Common myeloid progenitor, CD34-positive (primary cell): Measurements from ENCODE around the gene UGT2B15.
"Not testable (repeated sequence)": the region's sequence is repeated elsewhere in the genome, so short reads cannot be mapped to it uniquely, and the experiment has no call there.

Experiments used
- CTCF ChIA-PET: fragments of 350-600 bp; sonication (Branson Sonifier 250); formaldehyde crosslinking; loops from one replicate; lab custom pipeline; 2021; ENCODE audit warnings: antibody characterized with exemption; lab: Charles Lee
- POLR2A ChIA-PET: fragments of 350-600 bp; sonication (Branson Sonifier 250); formaldehyde crosslinking; loops from one replicate; lab custom pipeline; 2021; ENCODE audit warnings: antibody characterized with exemption; lab: Charles Lee
- DNase-seq, 3 donors: peaks; one replicate each; pipeline versions ENCODE4 v3.0.0 to v3.0.0-alpha.2; 2013
- H3K27ac ChIP-seq, 2 experiments: 1 replicate in 1 of 2; 2 replicates in 1 of 2; pipeline ENCODE4 v1.7.0; 2013; ENCODE audit warnings: inconsistent platforms in 2 of 2, low read length in 2 of 2, mild to moderate bottlenecking in 2 of 2, low read depth in 1 of 2, moderate library complexity in 1 of 2; ENCODE audit not compliant: severe bottlenecking in 2 of 2, insufficient read depth in 1 of 2, poor library complexity in 1 of 2
- H3K27me3 ChIP-seq, 5 experiments: replicated peaks in 2 of 5; 1 replicate in 3 of 5; 2 replicates in 2 of 5; pipeline versions ENCODE4 v1.6.1 to v1.7.0; 2013; ENCODE audit warnings: low read length in 4 of 5, mild to moderate bottlenecking in 2 of 5, moderate library complexity in 2 of 5, inconsistent platforms in 1 of 5; ENCODE audit not compliant: insufficient read depth in 5 of 5, control insufficient read depth in 4 of 5
- H3K36me3 ChIP-seq, 4 experiments: 1 replicate in 2 of 4; 2 replicates in 2 of 4; pipeline versions ENCODE4 v1.6.1 to v1.7.0; 2013; ENCODE audit warnings: low read length in 3 of 4, control low read depth in 1 of 4, mild to moderate bottlenecking in 1 of 4; ENCODE audit not compliant: control insufficient read depth in 4 of 4, insufficient read depth in 4 of 4
- H3K4me1 ChIP-seq, 4 experiments: 1 replicate in 3 of 4; 2 replicates in 1 of 4; pipeline versions ENCODE4 v1.6.1 to v1.7.1; 2013; ENCODE audit warnings: low read length in 3 of 4, mild to moderate bottlenecking in 3 of 4, control low read depth in 1 of 4, inconsistent platforms in 1 of 4, moderate library complexity in 1 of 4; ENCODE audit not compliant: control insufficient read depth in 4 of 4, insufficient read depth in 4 of 4; ENCODE audit errors: control extremely low read depth in 1 of 4
- H3K4me3 ChIP-seq, 7 experiments: 1 replicate in 4 of 7; 2 replicates in 3 of 7; pipeline versions ENCODE4 v1.5.1 to v1.7.0; 2013; ENCODE audit warnings: mild to moderate bottlenecking in 7 of 7, low read length in 6 of 7, moderate library complexity in 6 of 7, inconsistent platforms in 2 of 7, low read depth in 2 of 7, control low read depth in 1 of 7; ENCODE audit not compliant: insufficient read depth in 4 of 7, control insufficient read depth in 1 of 7; ENCODE audit errors: extremely low read depth in 1 of 7
- H3K9me3 ChIP-seq, 5 experiments: 1 replicate in 4 of 5; 2 replicates in 1 of 5; pipeline versions ENCODE4 v1.6.1 to v1.7.1; 2013; ENCODE audit warnings: low read length in 4 of 5, mild to moderate bottlenecking in 2 of 5, inconsistent platforms in 1 of 5, low read depth in 1 of 5, moderate library complexity in 1 of 5; ENCODE audit not compliant: control insufficient read depth in 4 of 5, insufficient read depth in 2 of 5; ENCODE audit errors: control extremely low read depth in 1 of 5
- WGBS: methylation state at CpG from one replicate; pipeline ENCODE4 v1.1.5; 2013; ENCODE audit not compliant: insufficient coverage; 5-methylcytosine and 5-hydroxymethylcytosine counted together

The UGT2B15 gene

GRCh38 chr4:68671217-68671616 lies 765 bp upstream of the UGT2B15 start:
- CTCF ChIA-PET, H3K4me3 ChIP-seq, H3K27me3 ChIP-seq: not testable (repeated sequence)

DNA sequence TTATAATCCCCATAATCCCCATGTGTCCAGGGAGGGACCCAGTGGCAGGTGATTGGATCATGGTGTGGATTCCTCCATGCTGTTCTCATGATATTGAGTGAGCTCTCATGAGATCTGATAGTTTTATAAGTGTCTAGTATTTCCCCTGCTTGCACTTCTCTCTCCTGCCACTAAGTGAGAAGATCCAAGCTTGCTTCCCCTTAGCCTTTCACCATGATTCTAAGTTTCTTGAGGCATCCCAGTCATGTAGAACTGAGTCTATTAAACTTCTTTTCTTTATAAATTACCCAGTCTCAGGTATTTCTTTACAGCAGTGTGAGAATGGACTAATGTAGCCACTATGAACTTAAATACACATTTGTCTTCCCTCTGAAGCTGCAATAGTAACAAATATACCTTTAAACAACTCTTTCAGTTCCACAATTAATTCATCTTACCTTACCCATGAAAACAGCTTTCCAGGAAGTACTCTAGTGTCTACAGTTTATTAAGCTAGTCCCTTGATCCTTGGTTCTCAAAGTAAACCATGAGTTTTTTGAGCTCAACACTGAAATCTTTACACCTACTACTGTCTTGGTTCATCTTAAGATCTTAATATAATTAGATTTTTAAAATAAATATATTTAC lies 1.8 kb downstream of the UGT2B15 start:
- H3K9me3 ChIP-seq, CTCF ChIA-PET, POLR2A ChIA-PET, H3K4me3 ChIP-seq, DNase-seq, H3K4me1 ChIP-seq, H3K36me3 ChIP-seq, H3K27ac ChIP-seq, H3K27me3 ChIP-seq: not testable (repeated sequence)

More at GRCh38 chr4:68671217-68671616, 765 bp upstream of the UGT2B15 start:
- H3K4me1 ChIP-seq, H3K36me3 ChIP-seq, DNase-seq, POLR2A ChIA-PET, H3K9me3 ChIP-seq, H3K27ac ChIP-seq: not testable (repeated sequence)

DNA sequence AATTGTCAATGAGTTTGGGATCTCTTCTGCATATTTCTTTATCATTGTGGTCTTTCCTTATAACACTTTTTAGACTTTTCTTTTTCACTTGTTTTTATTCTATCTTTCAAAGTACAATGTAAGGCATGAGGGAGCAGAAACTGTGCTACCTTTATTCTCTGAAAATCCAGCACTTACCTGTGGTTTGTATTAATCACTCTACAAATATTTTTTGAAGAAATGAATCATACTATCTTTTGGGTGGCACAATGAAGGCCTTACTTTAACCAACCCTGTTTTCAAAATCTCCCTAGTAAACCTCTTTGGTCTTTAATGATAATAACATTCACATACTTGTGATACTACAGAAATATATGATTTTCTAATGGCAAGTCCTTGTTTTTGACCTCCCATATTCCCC lies 2.9 kb downstream of the UGT2B15 start:
- H3K4me1 ChIP-seq, H3K27ac ChIP-seq, CTCF ChIA-PET, POLR2A ChIA-PET, H3K36me3 ChIP-seq, H3K27me3 ChIP-seq, DNase-seq, H3K4me3 ChIP-seq, H3K9me3 ChIP-seq: not testable (repeated sequence)

GRCh38 chr4:68664721-68665120 lies 5.7 kb downstream of the UGT2B15 start:
- H3K9me3 ChIP-seq, H3K27me3 ChIP-seq, DNase-seq, H3K36me3 ChIP-seq, CTCF ChIA-PET, H3K4me1 ChIP-seq, H3K4me3 ChIP-seq, H3K27ac ChIP-seq, POLR2A ChIA-PET: not testable (repeated sequence)
- 100% methylated on average over 2 of the region's 3 CpGs for WGBS

DNA sequence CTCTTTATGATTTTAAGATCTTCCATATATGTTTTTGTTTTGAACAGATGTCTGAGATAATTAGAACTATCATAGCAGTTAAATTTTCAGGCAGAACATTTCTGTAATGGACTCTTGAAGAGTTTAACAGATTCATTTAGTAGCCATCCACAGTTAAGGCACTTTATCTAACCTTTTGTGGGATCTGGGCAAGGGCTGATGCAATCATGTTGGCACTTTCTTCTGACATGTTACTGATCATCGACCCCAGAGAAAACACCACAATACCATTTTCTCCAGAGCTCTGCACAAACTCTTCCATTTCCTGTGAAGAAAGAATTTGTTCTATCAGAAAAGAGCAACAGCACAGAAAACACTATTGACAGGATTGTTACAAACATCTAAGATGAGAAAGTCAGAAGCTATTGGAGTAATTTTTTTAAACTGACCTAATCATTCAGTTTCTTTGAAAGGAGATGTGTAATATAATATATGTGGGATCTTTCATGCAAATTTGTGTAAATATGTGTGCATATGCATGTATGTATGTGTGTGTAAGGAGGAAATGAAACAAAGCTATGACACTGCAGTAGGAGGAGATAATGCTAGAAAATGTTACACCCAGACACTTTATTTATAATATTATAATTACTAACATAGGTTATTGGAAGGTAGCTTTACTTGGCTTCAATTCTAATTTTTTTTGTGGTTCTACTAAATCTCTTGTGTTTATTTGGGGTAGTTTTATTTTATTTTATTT lies 7.4 kb downstream of the UGT2B15 start:
- H3K36me3 ChIP-seq, H3K27ac ChIP-seq, H3K4me3 ChIP-seq, H3K4me1 ChIP-seq, DNase-seq, POLR2A ChIA-PET, CTCF ChIA-PET, H3K27me3 ChIP-seq, H3K9me3 ChIP-seq: not testable (repeated sequence)
- no CpG with 5 or more reads among the region's 1 CpG for WGBS

DNA sequence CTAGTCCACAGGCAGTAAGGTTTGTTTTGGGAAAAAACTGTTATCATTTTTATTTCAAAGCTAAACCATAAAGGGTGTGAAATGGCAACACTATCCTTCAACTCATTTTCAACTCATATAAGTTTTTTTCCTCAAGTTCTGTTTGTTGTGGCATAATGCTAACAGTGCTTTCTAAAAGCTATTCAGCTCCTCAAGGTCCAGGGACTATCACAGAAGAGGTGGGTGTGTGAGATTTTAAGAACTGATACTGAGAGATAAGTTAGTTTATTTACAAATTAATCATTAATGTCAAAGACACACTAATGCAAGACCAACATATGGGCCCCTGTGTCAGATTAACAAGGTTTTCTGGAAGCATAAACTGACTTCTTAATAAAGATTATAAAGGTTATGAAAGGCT lies 11.8 kb downstream of the UGT2B15 start:
- H3K27me3 ChIP-seq, result no peaks in the 10 kb centered on the region
- DNase-seq, result no peak
- H3K36me3 ChIP-seq, result no peaks in the 10 kb centered on the region
- H3K4me1 ChIP-seq, result no peaks in the 10 kb centered on the region
- no peak overlapping the region for H3K27ac ChIP-seq
- ChIA-PET POLR2A (no interaction called here), CTCF (no interaction called here)
- no peaks in the 10 kb centered on the region for H3K9me3 ChIP-seq
- H3K4me3 ChIP-seq, result no peak overlapping the region

- POLR2A ChIA-PET, DNase-seq, H3K4me1 ChIP-seq, H3K36me3 ChIP-seq, CTCF ChIA-PET, H3K9me3 ChIP-seq, H3K4me3 ChIP-seq, H3K27ac ChIP-seq, H3K27me3 ChIP-seq: not testable (repeated sequence)
Observed at GRCh38 chr4:68657022-68657594, 13.3 kb downstream of the UGT2B15 start.
